Mesothelial cell of epicardium (in vitro differentiated cells): ENCODE results near the gene REEP1. TPM values are rescaled to one million over a fixed set of nuclear protein-coding genes. Genes with fewer than 3 reads are reported as not detected.
A peak's percentile ranks its signal among the peaks of the same experiment; 100 is the strongest.

Experiments used
- DNase-seq, 2 experiments: peaks; one replicate each; pipeline ENCODE4 v3.0.0; 2021; ENCODE audit warnings: low spot score in 2 of 2; ENCODE audit not compliant: unreplicated experiment in 2 of 2
- H3K27ac Mint-ChIP-seq: 2 replicates; pipeline ENCODE4 v1.8.0; 2021; ENCODE audit warnings: mixed read lengths
- H3K27me3 Mint-ChIP-seq: 2 replicates; pipeline ENCODE4 v1.8.0; 2021; ENCODE audit warnings: low read depth, mixed read lengths
- H3K36me3 Mint-ChIP-seq: 2 replicates; pipeline ENCODE4 v1.8.0; 2021; ENCODE audit warnings: mixed read lengths
- H3K4me1 Mint-ChIP-seq: 2 replicates; pipeline ENCODE4 v1.8.0; 2021; ENCODE audit warnings: mixed read lengths
- H3K4me3 Mint-ChIP-seq: 2 replicates; pipeline ENCODE4 v1.8.0; 2021; ENCODE audit warnings: mild to moderate bottlenecking, moderate library complexity, mixed read lengths
- H3K9me3 Mint-ChIP-seq: 2 replicates; pipeline ENCODE4 v1.8.0; 2021; ENCODE audit warnings: mixed read lengths
- CTCF ChIP-seq: fragments of 200-600 bp; sonication (generic); IDR thresholded peaks from one replicate; pipeline ENCODE4 v1.5.0; 2021; ENCODE audit warnings: antibody characterized with exemption; ENCODE audit not compliant: unreplicated experiment
- total RNA-seq: library from RNA; stranded (reverse); gene quantifications from 3 replicates; pipeline ENCODE4 v1.2.1, GENCODE V29; 2021

REEP1 gene
- total RNA-seq, 1 donor from 2014 or later = 1.9 TPM

GRCh38 chr2:86186431-86186830 is 151.0 kb downstream of the REEP1 start:
- Mint-ChIP-seq H3K27me3 (no peaks in the 10 kb centered on the region), H3K36me3 (peaks cover 6% of the 10 kb centered on the region), H3K27ac (no peak overlapping the region), H3K4me3 (no peak overlapping the region), H3K4me1 (peaks cover 9% of the 10 kb centered on the region), H3K9me3 (no peaks in the 10 kb centered on the region)
- DNase-seq = no peak
- TF ChIP-seq CTCF = no peak

DNA sequence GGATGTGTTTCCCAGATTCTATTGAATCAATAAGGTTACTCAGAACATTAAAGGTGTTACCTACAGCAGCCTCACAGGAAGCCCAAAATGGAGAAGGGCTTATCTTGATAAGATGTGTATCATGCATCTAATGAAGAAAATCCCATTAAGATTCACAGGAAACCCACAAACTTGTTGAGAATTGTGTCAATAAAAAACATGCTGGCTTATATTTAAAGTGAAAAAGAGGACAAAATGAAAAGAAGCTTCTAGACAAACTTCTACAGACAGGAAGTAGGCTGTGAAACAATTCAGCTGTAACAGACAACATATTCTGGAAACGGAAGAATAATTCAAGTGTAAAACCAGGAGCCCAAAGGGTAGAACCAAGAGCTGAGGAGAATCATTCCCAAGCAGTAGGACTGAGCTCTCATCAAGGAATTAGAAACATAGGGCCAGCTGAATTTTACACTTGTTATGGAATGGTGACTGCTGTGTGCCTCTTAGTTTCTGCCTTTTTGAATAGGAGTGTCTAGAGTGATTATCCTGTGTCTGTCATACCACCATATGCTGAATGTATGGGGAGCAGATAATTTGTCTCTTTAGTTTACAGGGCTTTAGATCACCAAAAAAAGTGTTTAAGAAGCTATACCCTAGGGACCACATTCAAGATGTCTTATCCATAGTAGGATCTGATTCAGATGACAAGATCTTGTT is 151.8 kb downstream of the REEP1 start:
- Mint-ChIP-seq H3K9me3 (no peaks in the 10 kb centered on the region), H3K4me3 (no peak overlapping the region), H3K4me1 (peaks cover 9% of the 10 kb centered on the region), H3K27me3 (no peaks in the 10 kb centered on the region), H3K27ac (peak overlapping the region; percentile 10), H3K36me3 (peaks cover 6% of the 10 kb centered on the region)
- no peak for TF ChIP-seq CTCF
- DNase-seq = no peak

GRCh38 chr2:86176597-86176996 is 160.8 kb downstream of the REEP1 start:
- Mint-ChIP-seq H3K36me3 (peaks cover 27% of the 10 kb centered on the region), H3K27ac (no peak overlapping the region), H3K27me3 (no peaks in the 10 kb centered on the region), H3K9me3 (no peaks in the 10 kb centered on the region), H3K4me3 (no peak overlapping the region), H3K4me1 (peaks cover 6% of the 10 kb centered on the region)
- no peak for DNase-seq
- no peak for TF ChIP-seq CTCF

DNA sequence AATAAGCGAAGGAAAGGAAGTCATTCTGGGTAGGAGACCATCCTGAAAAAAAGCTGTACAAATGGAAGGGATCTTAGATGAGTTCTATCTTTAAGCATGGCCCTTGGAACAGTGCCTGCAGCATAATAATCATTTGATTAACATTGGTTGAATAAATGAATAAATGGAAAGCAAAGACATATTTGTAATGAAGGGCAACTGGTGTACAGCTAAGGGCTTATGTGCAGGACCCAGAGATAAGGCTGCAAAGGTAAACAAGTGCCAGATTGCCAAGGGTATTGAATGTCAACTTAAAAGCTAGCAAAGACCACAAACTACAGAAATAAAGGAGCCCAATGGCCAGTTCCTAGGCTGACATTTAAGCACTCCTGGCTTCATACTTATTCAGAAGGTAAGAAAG is 161.6 kb downstream of the REEP1 start:
- no peak for DNase-seq
- TF ChIP-seq CTCF = no peak
- Mint-ChIP-seq H3K4me3 (no peak overlapping the region), H3K27me3 (no peaks in the 10 kb centered on the region), H3K4me1 (peaks cover 6% of the 10 kb centered on the region), H3K36me3 (peaks cover 31% of the 10 kb centered on the region), H3K9me3 (no peaks in the 10 kb centered on the region), H3K27ac (no peak overlapping the region)

- Mint-ChIP-seq H3K27ac (no peak overlapping the region), H3K4me1 (peaks cover 6% of the 10 kb centered on the region), H3K27me3 (no peaks in the 10 kb centered on the region), H3K9me3 (no peaks in the 10 kb centered on the region), H3K36me3 (peaks cover 29% of the 10 kb centered on the region), H3K4me3 (no peak overlapping the region)
- no peak for DNase-seq
- no peak for TF ChIP-seq CTCF
Observed at GRCh38 chr2:86174445-86174844, 163.0 kb downstream of the REEP1 start.

DNA sequence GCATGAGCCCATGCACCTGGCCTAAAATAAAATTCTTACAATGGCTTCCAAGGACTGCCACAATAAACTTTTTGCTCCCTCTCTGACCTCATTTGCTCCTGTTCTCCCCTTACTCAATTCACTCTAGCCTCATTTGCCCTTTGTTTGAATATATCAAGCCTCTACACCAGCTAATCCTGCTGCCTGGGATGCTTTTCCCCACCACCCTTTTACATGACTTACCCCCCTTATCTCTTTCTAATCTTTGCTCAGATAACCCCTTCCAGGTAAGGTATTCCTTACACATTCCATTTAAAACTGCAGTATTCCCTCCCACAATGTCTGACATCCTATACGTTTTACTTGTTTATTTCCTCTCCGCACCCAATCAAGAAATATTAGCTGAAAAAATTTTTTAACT is 164.8 kb downstream of the REEP1 start:
- H3K27ac Mint-ChIP-seq = peak overlapping the region; percentile 69
- H3K36me3 Mint-ChIP-seq = peaks cover 34% of the 10 kb centered on the region
- H3K27me3 Mint-ChIP-seq = no peaks in the 10 kb centered on the region
- no peak overlapping the region for H3K4me3 Mint-ChIP-seq
- H3K9me3 Mint-ChIP-seq = no peaks in the 10 kb centered on the region
- no peak for DNase-seq
- H3K4me1 Mint-ChIP-seq = peaks cover 6% of the 10 kb centered on the region
- no peak for TF ChIP-seq CTCF
